UCSD-AML1 (cell line): ENCODE data around the gene PUM2.

Experiments
- DNase-seq: peaks from one replicate; lab custom pipeline; 2025; ENCODE audit not compliant: unreplicated experiment; lab: John Stamatoyannopoulos, UW

Gene PUM2

GRCh38 chr2:20346565-20347381, 3.9 kb downstream of the PUM2 start:
- DNase-seq, result no peak

- no peak for DNase-seq
These were observed 7.5 kb downstream of the PUM2 start for GRCh38 chr2:20343128-20343527.

- DNase-seq, result no peak
These were observed 11.6 kb downstream of the PUM2 start for GRCh38 chr2:20339012-20339411.

GRCh38 chr2:20334605-20335203, 15.9 kb downstream of the PUM2 start:
- no peak for DNase-seq

GRCh38 chr2:20333738-20334137, 16.9 kb downstream of the PUM2 start:
- no peak for DNase-seq

GRCh38 chr2:20330192-20330591, 20.5 kb downstream of the PUM2 start:
- DNase-seq, result no peak

GRCh38 chr2:20327370-20327769, 23.3 kb downstream of the PUM2 start:
- DNase-seq, result no peak

- DNase-seq, result peak; percentile 26
These were observed 24.4 kb downstream of the PUM2 start for GRCh38 chr2:20326163-20326780.

GRCh38 chr2:20322527-20323300, 27.9 kb downstream of the PUM2 start:
- DNase-seq, result no peak

GRCh38 chr2:20317690-20318089, 33.0 kb downstream of the PUM2 start:
- no peak for DNase-seq

- no peak for DNase-seq
These were observed 33.4 kb downstream of the PUM2 start for GRCh38 chr2:20317197-20317596.

- DNase-seq, result no peak
These were observed 35.8 kb downstream of the PUM2 start for GRCh38 chr2:20314562-20315501.

- DNase-seq, result no peak
These were observed 37.0 kb downstream of the PUM2 start for GRCh38 chr2:20313659-20314058.

GRCh38 chr2:20309001-20309400, 41.6 kb downstream of the PUM2 start:
- no peak for DNase-seq

GRCh38 chr2:20307311-20307710, 43.3 kb downstream of the PUM2 start:
- DNase-seq, result no peak

GRCh38 chr2:20304411-20304810, 46.2 kb downstream of the PUM2 start:
- no peak for DNase-seq

GRCh38 chr2:20303966-20304365, 46.7 kb downstream of the PUM2 start:
- no peak for DNase-seq

- no peak for DNase-seq
These were observed 48.6 kb downstream of the PUM2 start for GRCh38 chr2:20302019-20302418.

- DNase-seq, result no peak
These were observed 50.0 kb downstream of the PUM2 start for GRCh38 chr2:20300656-20301055.

GRCh38 chr2:20299113-20299512, 51.5 kb downstream of the PUM2 start:
- DNase-seq, result no peak
